ENCODE measurements around the gene STAB1. TPM values are rescaled to one million over a fixed set of nuclear protein-coding genes. Genes with fewer than 3 reads are reported as not detected.

STAB1 gene
- total RNA-seq, 3 donors from 2014 or later (not counting 1 experiment from before 2014, with no cell fraction given), result 1.8 to 26.5 (median 5.9) TPM

- no peak for TF ChIP-seq CTCF (IDR thresholded peaks at IDR 0.05)
- Histone ChIP-seq H3K4me3 (ENCODE audit: low read length) (no peak overlapping the region), H3K27ac (ENCODE audit: low read length) (no peak overlapping the region), H3K4me1 (ENCODE audit: control insufficient read depth, insufficient read depth, low read length) (peaks cover 24% of the 10 kb centered on the region), H3K9me3 (ENCODE audit: control insufficient read depth, insufficient read depth, low read length) (no peaks in the 10 kb centered on the region), H3K36me3 (ENCODE audit: control insufficient read depth, insufficient read depth, low read length) (no peaks in the 10 kb centered on the region), H3K27me3 (ENCODE audit: control insufficient read depth, insufficient read depth, low read length) (no peaks in the 10 kb centered on the region)
- Mint-ChIP-seq H3K9me3 (no peaks in the 10 kb centered on the region), H3K27me3 (ENCODE audit: low read depth in 2 of 2) (no peaks in the 10 kb centered on the region), H3K4me3 (no peak overlapping the region), H3K36me3 (no peaks in the 10 kb centered on the region), H3K4me1 (peaks cover 0 to 8% of the 10 kb centered on the region in 2 donors), H3K27ac (no peak overlapping the region)
- 90% methylated on average over 11 of the region's 11 CpGs for WGBS (ENCODE audit: insufficient coverage)
- intact Hi-C loops (cut with micrococcal nuclease), result no loop called here
- no peak for DNase-seq
- ATAC-seq, result no peak
Observed at GRCh38 chr3:52502001-52502400, 6.9 kb downstream of the STAB1 start.

- H3K9me3 ChIP-seq (ENCODE audit: control insufficient read depth, insufficient read depth, low read length), result no peaks in the 10 kb centered on the region
- H3K4me1 ChIP-seq (ENCODE audit: control insufficient read depth, insufficient read depth, low read length), result peaks cover 21% of the 10 kb centered on the region
- peaks cover 0 to 8% of the 10 kb centered on the region in 2 donors for H3K4me1 Mint-ChIP-seq
- no peak overlapping the region for H3K27ac ChIP-seq (ENCODE audit: low read length)
- H3K4me3 ChIP-seq (ENCODE audit: low read length), result no peak overlapping the region
- H3K27ac Mint-ChIP-seq, result no peak overlapping the region
- no peaks in the 10 kb centered on the region for H3K27me3 Mint-ChIP-seq (ENCODE audit: low read depth in 2 of 2)
- intact Hi-C loops (cut with micrococcal nuclease), result no loop called here
- H3K27me3 ChIP-seq (ENCODE audit: control insufficient read depth, insufficient read depth, low read length), result no peaks in the 10 kb centered on the region
- WGBS (ENCODE audit: insufficient coverage), result 92% methylated on average over 11 of the region's 11 CpGs
- no peaks in the 10 kb centered on the region for H3K36me3 Mint-ChIP-seq
- no peak overlapping the region for H3K4me3 Mint-ChIP-seq
- TF ChIP-seq CTCF (IDR thresholded peaks at IDR 0.05), result no peak
- DNase-seq, result no peak
- ATAC-seq, result no peak
- H3K36me3 ChIP-seq (ENCODE audit: control insufficient read depth, insufficient read depth, low read length), result no peaks in the 10 kb centered on the region
- H3K9me3 Mint-ChIP-seq, result no peaks in the 10 kb centered on the region
Observed at GRCh38 chr3:52502808-52503350, 7.7 kb downstream of the STAB1 start.

- Histone ChIP-seq H3K27ac (ENCODE audit: low read length) (no peak overlapping the region), H3K9me3 (ENCODE audit: control insufficient read depth, insufficient read depth, low read length) (no peaks in the 10 kb centered on the region), H3K27me3 (ENCODE audit: control insufficient read depth, insufficient read depth, low read length) (no peaks in the 10 kb centered on the region), H3K4me1 (ENCODE audit: control insufficient read depth, insufficient read depth, low read length) (peaks cover 11% of the 10 kb centered on the region), H3K4me3 (ENCODE audit: low read length) (no peak overlapping the region), H3K36me3 (ENCODE audit: control insufficient read depth, insufficient read depth, low read length) (no peaks in the 10 kb centered on the region)
- H3K27me3 Mint-ChIP-seq (ENCODE audit: low read depth in 2 of 2), result no peaks in the 10 kb centered on the region
- H3K9me3 Mint-ChIP-seq, result no peaks in the 10 kb centered on the region
- DNase-seq (no peak), ATAC-seq (no peak)
- no peak for TF ChIP-seq CTCF (IDR thresholded peaks at IDR 0.05)
- peaks cover 0 to 2% of the 10 kb centered on the region in 2 donors for H3K4me1 Mint-ChIP-seq
- H3K4me3 Mint-ChIP-seq, result no peak overlapping the region
- H3K36me3 Mint-ChIP-seq, result no peaks in the 10 kb centered on the region
- WGBS (ENCODE audit: insufficient coverage), result 89% methylated on average over 23 of the region's 23 CpGs
- H3K27ac Mint-ChIP-seq, result no peak overlapping the region
- intact Hi-C loops (cut with micrococcal nuclease), result no loop called here
Observed at GRCh38 chr3:52503788-52504424, 8.8 kb downstream of the STAB1 start.

GRCh38 chr3:52504977-52505376 lies 9.8 kb downstream of the STAB1 start:
- Histone ChIP-seq H3K27me3 (ENCODE audit: control insufficient read depth, insufficient read depth, low read length) (no peaks in the 10 kb centered on the region), H3K36me3 (ENCODE audit: control insufficient read depth, insufficient read depth, low read length) (no peaks in the 10 kb centered on the region), H3K4me1 (ENCODE audit: control insufficient read depth, insufficient read depth, low read length) (peaks cover 5% of the 10 kb centered on the region), H3K9me3 (ENCODE audit: control insufficient read depth, insufficient read depth, low read length) (no peaks in the 10 kb centered on the region), H3K27ac (ENCODE audit: low read length) (no peak overlapping the region), H3K4me3 (ENCODE audit: low read length) (no peak overlapping the region)
- H3K36me3 Mint-ChIP-seq, result no peaks in the 10 kb centered on the region
- TF ChIP-seq CTCF (IDR thresholded peaks at IDR 0.05), result no peak
- H3K4me1 Mint-ChIP-seq, result no peaks in the 10 kb centered on the region
- H3K27me3 Mint-ChIP-seq (ENCODE audit: low read depth in 2 of 2), result no peaks in the 10 kb centered on the region
- intact Hi-C loops (cut with micrococcal nuclease), result no loop called here
- no peaks in the 10 kb centered on the region for H3K9me3 Mint-ChIP-seq
- ATAC-seq (no peak), DNase-seq (no peak)
- 89% methylated on average over 10 of the region's 10 CpGs for WGBS (ENCODE audit: insufficient coverage)
- H3K4me3 Mint-ChIP-seq, result no peak overlapping the region
- no peak overlapping the region for H3K27ac Mint-ChIP-seq

Measured in natural killer cell (primary cell).